UCSD-AML1 (cell line): ENCODE results near the gene TNIK.

Experiments used
- DNase-seq: peaks from one replicate; lab custom pipeline; 2025; ENCODE audit not compliant: unreplicated experiment; lab: John Stamatoyannopoulos, UW

The TNIK gene

DNA sequence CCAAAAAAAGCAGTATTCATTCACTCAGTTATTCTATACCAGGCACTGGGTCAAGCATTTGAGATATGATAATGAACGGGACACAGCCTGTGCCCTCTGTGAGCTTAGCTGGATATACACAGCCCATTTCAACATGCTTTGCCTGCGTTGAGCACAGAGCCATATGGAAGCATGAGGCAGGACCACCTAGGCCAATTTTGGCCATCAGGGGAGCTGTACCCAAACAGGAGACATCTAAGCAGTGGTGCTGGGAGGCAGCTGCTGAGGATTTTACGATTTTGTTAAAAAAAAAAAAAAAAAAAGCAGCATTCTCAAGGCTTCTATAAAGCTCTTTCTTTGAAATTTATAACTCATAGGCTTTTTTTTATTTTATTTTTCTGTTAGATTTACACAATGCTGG is 346.5 kb downstream of the TNIK start:
- no peak for DNase-seq

DNA sequence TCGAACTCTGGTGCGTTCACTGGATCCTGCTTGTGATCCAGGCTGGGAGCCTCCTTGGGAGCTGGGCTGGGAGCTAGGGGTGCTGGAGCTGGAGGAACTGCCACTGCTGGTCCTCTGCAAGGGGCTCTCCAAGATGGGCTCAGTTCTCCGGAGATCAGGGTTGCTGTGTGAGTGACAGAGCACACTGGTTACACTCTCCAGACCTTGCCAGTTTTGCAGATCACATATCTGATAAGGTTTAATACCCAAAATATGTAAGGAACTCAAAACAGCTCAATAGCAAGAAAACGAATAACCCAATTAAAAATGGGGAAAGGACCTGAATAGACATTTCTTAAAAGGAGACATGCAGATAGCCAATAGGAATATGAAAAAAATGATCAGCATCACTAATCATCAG is 349.5 kb downstream of the TNIK start:
- no peak for DNase-seq

DNA sequence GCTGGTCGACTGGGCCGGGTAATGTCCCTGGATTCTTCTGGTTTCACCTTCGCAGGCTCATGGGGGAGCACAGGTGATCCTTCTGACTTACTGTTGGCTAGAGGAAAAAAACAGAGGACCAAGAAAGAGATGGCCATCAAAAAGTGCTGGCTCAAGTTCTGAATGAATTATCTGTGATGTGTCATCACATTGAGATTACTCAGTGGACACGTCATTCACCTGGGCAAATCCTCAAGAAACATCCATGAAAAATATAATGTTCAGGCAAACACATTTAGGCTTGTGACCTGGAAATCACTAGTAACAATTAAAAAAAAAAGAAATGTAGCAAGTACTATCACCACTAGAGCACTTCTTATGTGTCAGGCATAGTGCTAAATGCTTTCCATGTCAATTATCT is 352.1 kb downstream of the TNIK start:
- no peak for DNase-seq

DNA sequence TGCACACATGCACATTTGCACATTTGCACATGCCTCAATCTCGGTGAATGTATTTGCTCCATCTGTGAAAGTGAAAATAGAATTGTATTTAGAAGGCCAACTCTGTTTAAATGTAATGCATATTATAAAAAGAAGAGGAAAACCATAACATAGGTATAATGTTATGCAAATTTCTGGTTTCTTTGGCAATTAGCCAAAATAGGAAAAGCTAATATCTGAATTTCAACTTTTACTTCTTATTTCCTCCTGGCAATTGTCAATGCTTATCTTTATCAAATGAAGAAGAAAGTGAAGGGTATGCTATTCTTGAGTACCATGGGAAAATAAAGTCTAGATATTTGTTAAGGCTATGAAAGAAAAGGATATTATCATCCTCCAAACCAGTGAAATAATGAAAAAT is 357.0 kb downstream of the TNIK start:
- DNase-seq: no peak

DNA sequence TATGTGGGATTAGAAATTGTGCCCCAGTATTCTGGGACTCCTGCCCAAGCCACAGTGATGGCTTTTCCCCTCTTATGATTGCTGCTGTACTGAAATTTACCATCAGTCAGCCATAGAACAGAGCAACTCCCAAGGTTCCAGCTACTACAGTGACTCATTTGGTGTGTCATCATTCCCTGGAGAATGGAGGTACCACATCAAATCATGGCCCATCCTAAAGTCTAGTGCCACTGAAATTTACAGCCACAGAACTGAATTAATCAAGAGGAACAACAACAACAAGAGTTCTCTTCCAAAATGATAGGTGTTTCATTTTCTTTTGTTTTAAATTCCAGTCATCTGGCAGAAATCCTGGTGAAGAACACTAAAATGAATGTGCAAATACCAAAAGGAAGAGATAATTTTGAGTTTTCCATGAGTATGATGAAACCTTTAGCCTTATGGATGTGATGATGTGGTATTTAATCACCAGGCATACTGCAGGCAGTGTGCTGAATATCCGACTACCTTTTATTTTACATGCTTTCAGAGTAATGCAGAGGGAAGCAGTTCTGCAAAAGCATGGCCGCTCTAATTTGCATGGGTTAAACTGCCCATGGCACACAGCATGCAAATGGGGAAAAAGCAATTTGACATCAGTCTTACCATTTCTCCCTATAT is 358.1 kb downstream of the TNIK start:
- no peak for DNase-seq

DNA sequence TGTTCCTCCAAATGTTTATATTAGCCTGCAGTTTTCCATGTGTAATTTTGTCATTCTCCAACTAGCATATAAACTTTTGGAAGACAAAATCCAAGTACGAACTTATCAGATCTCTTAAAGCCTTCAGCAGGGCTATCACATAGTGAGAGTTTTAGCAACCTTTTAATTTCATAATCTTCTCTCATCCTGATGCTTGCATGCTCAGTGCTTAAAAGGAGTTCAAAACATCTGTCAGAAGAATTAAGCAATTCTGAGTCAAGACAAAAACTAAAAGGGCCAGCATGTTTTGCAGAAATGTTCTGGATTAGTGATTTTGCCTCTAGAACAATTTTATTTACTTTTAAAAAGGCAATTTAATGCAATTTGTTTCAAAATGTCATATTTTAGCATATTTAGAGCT is 360.3 kb downstream of the TNIK start:
- no peak for DNase-seq

DNA sequence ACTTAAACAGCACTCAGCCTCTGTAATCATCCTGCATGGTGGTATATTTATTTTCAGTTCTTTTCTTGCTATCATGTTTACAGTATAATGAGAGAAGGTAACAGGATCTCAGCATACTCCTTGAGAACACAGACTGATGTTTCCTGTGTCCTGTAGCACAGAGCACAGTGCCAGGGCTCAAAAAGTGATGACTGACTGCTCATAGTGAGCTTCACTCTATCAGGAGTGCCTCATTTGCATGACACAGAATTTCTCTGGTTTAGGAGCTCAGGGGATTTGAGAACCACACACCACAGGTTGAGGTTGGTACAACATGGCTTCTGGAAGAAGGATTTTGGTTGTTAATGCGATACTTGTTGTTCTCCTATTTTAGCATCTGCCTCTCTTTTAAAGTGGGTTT is 365.1 kb downstream of the TNIK start:
- no peak for DNase-seq

DNA sequence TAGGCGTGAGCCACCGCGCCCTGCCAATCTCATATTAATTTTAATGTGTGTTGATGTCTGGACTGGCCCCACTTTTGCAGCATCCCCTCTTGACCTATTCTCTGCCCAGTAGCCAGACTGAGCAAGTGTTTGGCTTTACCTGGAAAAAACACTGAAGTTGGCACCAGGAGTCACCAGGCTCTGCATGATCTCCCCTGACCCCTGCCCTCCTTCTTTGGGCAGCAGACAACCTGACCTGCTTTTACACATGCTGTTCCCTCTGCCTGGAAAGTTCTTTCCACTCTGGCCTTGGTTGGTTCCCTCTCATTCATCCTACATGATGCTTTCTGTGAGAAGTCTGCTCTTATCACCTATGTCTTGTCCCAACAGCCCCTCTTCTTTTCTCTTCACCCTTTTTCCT is 365.8 kb downstream of the TNIK start:
- DNase-seq: no peak

DNA sequence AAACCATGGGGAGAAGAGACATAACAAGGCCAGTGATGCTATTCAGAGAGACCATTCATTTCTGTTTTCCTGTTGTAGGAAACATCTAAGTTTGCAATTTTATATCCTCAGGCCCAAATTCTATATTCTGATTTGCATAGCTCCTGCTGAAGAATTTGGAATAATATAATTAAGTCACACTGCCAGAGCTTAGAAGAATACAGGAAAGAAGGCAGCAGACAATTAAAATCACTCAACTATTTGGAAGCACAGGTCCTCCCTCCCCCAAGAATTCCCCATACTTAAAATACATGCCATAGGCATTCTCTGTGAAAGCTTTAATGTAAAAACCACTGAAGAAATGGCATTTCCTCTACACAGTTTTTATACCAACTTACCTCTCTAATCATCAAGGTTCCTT is 366.7 kb downstream of the TNIK start:
- no peak for DNase-seq

DNA sequence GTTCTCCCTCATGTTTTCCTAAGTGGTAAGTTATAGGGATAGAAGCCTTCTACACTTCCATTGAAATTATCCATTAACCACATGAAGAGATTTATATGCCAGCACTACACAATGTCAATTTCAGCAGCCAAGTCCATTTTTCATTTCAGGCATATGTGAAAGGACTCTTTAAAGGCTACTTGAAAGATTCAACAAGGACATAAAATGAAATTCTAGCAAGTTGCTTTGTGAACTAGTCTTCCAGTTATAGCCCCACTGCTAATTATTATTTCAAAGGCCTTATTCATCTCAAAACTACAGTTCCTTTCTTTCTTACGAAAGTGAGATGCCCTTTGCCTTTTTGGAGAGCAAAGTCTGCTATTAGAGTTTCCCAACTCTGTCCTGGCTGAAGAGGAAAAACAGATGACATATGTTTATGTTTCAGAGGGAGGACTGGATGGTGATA is 367.7 kb downstream of the TNIK start:
- no peak for DNase-seq

DNA sequence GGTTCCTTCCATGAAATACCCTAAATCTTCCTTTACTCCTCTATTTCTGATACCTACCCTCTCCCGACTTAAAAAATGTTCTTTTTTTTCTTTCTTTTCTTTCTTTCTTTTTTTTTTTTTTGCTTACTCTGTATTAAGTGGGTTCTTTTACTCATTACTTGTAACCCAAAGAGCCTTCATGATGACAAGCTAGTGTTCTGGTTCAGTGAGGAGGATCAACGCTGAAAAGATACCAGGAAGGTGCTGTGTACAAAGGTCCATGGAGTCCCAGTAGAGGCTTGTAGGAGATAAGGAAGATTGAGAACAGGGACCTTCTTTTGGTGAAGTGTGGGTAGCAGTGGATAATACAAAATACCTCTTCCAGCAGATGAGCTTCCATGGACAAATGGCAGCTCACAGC is 369.9 kb downstream of the TNIK start:
- no peak for DNase-seq

DNA sequence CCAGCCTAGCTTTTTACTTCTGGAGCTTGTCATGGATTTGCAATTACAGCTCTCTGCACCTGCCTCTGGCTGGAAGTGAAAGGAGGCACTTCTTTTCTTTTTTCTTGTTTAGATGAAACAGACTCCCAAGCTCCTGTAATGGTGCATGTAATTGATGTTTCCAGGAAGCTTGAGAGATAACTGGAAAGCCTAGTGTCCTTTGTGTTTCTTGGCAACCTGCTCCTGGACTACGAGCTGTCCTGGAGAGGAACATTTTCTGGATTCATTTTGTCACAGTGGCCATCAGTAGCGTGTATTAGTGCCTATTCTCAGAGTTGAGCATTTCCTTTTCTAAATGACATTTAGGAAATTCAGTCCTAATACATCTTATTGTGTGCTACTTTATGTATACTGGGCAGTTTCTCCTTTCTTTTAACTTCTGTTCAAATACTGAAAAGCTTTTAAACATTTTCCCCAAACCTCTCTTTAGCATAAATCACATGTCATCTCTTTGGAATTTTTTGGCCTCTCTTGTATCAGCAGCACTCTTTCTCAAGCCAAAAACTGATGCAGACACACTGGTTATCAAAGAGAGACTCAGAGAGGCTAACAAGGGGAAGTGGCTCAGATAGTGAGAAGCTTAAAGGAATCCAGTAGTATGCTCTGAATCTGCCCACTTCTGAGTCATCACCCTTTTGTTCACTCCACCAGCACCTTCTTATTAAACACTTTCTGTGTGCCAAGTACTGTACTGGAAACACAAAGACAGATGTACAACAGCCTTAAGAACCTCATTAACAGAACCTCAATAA is 371.0 kb downstream of the TNIK start:
- DNase-seq: no peak

DNA sequence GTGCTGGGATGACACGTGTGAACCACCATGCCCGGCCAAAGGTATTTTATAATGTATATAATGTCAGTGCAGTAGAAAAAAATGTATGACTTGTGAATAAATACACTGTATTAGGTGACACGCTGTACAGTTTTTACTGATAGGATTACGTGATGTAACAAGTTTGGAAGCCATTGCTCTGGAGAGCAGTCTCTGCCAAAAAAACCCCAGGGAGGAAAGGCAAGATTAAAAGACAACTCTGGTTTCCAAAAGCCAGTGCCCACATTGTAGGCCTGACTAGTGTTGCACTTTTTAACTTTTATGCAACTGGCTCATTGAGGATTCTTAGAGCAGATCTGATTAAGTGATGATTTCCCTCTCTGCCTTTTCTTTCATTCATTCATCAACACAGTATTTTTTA is 371.7 kb downstream of the TNIK start:
- DNase-seq: no peak

DNA sequence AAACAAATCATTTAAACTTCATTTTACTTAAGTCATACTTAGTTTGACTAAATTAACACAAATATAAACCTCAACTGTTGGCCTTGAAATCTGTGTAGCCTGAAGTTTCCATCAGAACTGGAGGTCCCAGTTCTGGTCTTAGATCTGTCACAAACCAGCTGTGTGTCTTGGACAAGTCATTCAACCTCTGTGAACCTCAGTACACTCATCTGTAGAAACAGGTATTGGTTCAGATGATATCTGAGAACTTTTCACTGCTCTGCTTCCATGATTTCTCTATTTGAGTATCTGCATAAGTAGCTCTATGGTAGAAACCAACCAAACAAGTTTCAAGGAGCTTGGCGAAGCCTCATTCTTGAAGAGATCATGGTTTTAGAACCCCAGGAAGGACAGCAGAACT is 373.3 kb downstream of the TNIK start:
- DNase-seq: no peak

DNA sequence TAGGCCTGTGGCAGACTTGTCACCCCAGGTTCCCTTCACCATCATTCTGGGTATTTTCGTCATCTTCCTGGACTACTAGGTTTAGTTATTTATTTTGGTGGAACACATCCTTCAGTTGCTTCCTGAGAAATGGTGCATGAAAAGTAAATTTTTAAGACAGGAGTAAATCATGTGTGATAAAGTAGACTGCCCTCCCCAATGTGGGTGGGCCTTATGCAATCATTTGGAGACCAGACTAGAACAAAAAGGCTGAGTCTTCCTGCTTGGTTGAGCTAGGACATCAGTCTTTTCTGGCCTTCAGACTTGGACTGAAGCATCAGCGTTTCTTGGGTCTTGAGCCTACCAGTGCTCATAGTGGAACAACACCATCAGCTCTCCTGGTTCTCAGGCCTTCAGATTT is 382.9 kb downstream of the TNIK start:
- no peak for DNase-seq

DNA sequence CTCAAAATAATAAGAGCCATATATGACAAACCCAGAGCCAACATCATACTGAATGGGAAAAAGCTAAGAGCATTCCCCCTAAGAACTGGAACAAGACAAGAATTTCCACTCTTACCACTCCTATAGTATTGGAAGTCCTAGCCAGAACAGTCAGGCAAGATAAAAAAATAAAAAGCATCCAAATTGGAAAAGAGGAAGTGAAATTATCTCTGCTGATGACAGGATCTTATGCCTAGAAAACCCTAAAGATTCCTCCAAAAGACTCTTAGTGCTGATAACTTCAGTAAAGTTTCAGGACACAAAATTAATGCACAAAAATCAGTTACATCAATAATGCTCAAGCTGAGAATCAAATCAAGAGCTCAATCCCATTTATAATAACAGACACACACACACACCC is 387.8 kb downstream of the TNIK start:
- no peak for DNase-seq

DNA sequence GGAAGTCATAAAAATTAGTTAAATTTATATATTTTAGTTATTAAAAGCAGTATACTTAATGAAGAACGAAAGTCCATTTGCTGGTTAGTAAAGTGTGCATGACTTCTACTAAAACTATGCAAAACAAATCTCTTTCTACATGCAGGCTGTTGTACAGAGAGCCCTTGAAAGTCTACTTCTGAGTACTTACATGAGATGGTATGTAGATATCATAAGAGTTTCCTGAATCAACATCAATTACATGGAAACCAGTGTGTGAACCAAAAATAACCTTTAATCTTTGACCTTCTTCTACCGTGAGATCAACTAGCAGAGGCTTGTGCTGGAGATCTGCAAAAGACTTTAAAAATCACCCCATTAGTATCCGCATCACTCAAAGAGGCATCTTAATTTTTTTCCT is 391.5 kb downstream of the TNIK start:
- no peak for DNase-seq

DNA sequence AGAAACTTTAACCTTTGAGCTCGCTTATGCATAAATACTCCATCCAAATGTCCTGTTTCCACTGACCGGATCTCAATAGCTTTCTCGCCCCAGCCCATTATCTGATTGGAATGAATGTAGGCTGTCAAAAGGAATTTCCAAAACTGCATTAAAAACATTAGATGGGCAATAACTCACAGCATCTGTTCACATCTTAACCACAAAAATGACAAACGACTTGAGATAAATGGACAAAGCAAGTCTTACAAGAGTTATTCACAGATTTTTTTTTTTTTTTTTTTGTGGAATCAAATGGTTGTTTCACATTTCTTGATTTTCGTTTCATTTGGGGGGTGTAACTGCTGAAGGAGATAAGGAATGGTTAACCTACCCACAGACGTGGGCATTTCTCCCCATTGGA is 394.0 kb downstream of the TNIK start:
- DNase-seq: no peak

DNA sequence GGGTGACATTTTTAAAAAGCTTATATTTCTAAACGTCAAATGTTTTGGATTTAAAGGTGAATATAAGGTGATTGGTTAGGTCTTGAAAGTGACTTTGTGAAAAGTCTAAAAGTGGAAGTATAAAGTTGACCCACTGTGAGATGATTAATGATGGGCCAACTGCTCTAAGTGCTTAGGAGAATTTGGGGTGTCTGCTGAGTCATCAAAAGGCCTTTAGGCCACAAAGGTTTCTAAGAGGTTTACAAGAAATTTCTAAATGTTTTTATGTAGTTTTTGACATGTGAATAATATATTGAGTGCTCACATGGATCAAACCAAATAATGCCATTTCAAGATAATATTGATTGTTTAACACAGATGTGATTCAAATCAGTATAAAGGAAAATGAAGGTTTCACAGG is 394.5 kb downstream of the TNIK start:
- DNase-seq: no peak

DNA sequence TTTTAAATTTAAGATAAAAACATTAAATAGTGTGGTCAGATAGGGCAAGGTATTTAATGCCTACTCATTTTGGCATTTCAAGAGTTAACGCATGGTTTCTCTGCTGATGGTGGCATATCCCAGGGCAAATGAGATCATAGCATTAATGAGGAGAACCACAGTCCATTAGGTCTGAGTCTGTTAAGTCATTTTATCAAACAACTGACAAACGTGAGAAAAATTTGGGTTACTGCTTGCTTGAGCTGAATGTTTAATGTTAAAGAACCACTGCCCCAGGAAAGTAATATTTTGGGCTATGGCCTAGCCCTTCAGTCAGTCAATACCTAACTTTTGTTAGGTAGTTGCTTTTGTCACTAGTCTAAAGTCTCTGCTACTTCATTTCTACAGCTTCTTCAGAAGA is 395.7 kb downstream of the TNIK start:
- no peak for DNase-seq

DNA sequence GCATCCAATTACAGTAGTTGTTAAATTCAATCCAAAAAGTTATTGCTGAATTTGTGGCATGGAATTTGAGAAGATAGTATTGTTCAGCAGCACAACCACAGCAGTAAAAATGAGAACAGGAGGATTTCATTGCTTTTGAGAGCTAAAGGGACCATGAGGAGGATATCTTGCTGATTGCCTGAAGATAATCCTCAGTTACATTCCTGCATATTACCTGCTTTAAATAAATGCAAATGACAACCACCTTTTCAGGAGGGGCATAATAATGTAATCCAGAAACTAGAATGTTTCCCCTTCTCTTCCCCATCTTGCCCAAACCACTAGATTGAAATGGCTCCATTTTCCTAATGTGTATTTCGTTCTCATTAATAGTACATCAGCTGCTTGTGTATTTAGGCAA is 398.5 kb downstream of the TNIK start:
- no peak for DNase-seq

DNA sequence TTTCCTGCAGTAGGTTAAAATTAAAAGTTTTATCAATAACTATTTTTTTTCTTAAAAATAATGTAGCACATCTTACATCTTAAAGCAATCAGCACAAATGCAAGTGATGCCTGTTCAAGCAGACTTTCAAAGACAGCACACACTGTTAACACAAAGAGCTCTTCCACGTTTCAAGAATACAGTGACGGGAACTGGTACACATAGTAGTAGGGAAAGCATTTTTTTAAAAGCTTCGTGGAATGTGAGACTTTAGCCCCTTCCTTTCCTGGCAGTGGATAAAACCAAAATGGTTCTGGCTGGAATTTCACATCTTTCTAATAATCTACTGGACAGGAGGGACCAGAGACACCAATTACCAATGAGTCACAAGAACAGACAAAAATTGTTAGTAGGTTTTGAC is 400.2 kb downstream of the TNIK start:
- no peak for DNase-seq
